CD4-positive, alpha-beta T cell treated with Interleukin-15 for 1 hour (primary cell): ENCODE measurements around the gene PSME2.

ENCODE experiments used
- DNase-seq: peaks from one replicate; pipeline ENCODE4 v3.0.0-alpha.2; 2020

PSME2 gene

DNA sequence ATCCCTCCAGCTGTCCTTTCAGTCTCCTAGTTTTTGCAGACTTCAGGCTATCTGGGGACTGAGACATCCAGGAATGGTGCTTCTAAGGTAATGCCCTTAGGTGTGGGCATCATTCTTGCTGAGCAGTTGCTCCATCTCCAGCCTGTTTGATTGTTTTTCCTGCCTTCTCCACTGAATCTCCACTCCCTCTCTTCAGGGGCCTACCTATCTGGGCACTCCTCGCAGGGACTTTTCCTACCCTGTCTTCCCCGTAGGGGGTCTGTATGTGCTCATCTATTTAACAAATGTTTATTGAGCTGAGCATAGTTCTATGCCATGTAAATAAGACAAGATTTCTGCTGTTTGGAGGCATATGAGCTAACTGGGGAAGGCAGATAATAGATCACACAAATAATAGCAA lies 13.4 kb downstream of the PSME2 start:
- DNase-seq = no peak

DNA sequence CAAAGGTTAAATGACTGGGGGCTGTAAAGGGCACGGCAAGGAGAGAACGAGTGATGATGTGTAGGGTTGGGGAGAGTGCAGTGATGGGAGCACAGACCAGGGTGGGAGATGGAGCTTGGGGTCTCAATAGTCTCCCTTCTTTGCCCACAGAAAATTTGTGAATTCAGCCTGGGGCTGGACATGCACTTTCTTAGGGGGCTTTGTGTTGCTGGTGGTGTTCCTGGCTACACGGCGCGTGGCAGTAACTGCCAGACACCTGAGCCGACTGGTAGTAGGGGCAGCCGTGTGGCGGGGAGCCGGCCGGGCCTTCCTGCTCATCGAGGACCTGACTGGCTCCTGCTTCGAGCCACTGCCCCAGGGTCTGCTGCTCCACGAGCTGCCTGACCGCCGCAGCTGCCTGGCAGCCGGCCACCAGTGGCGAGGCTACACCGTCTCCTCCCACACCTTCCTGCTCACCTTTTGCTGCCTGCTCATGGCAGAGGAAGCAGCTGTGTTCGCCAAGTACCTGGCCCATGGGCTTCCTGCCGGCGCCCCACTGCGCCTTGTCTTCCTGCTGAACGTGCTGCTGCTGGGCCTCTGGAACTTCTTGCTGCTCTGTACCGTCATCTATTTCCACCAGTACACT lies 14.2 kb downstream of the PSME2 start:
- DNase-seq = peak; percentile 18

DNA sequence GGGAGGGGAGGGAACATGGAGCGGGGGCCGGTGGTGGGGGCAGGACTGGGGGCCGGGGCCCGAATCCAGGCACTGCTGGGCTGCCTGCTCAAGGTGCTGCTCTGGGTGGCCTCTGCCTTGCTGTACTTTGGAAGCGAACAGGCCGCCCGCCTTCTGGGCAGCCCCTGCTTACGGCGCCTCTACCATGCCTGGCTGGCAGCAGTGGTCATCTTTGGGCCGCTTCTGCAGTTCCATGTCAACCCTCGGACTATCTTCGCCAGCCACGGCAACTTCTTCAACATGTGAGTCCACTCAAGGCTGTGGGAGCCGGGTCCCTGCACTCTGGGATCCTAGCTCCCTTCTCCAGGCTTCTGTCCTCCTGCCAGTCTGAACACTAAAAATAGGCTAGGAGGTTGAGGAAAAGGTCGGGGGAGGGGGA lies 14.9 kb downstream of the PSME2 start:
- no peak for DNase-seq

DNA sequence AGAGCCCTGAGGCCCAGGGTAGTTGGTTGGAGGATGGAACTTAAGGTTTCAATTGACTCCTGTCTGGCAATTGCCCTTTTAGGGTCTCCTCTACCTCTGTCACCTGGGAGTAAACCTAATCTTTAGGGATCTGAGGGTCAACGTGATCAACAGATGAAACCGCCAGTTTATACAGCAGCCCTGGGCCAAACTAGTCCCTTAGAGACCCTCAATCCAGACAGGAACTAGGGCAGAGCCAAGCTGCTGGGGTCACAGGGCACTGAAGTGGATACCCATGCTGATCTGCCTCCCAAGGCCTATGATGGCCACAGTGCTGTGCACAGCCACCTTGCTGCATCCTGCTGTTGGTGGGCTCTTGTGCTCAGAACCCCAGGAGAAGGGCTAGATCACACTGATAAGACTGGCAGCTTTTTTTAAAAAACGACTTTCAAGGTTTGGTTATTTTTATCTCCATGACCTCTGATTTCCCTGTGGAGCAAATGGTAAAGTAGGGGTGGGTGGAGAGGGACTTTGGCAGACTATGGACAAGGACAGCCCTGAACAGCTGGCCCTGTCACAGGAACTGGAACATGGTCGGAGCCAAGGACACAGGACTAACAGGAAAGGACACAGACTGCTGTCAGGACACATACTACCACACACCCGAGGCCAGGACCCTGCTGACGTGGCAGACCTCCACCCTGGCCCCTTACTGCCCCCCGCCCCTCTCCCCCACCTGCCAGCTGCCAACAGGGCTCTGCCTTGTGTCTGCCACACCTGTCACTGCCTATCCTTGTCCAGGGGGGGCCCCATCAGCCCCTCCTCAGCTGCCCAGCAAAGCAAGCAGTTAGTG lies 15.5 kb downstream of the PSME2 start:
- DNase-seq = no peak

DNA sequence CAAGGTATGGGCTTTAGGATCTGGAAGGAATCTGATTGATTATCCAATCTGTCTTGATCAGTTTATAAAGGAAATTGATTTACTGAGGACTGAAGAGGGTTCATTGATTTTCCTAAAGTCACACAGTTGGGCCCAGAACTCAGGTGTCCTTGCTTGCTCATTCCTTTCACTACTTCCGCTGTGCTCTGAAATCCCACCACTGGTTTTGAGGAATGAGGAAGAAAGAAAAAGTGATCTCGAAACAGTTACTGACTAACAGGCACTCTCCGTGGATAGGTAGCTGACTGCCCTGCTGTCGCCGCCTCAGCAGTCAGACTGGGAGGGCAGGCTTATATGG lies 16.1 kb downstream of the PSME2 start, which contains the start of gene FITM1:
TSS of gene FITM1 (plus strand) at position 280 of the 337 bp plus-strand sequence. CDS start 905 bp downstream, outside the sequence.
- DNase-seq = no peak

DNA sequence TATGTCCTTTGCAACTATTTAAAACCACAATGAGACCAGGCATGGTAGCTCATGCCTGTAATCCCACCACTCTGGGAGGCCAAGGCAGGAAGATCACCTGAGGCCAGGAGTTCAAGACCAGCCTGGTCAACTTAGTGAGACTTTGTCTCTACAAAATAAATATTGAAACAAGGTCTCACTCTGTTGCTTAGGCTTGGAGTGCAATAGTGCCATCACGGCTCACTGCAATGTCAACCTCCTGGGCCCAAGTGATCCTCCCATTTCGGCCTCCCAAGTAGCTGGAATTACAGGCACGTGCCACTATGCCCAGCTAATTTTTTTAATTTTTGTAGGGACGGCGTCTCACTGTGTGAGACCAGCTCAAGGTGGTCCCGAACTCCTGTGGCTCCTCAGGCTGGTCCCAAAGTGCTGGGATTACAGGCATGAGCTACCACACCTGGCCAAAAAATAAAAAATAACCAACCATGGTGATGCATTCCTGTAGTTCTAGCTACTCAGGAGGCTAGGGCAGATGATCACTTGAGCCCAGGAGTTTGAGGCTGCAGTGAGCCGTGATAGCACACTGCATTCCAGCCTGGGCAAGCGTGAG lies 16.9 kb downstream of the PSME2 start:
- DNase-seq = no peak

DNA sequence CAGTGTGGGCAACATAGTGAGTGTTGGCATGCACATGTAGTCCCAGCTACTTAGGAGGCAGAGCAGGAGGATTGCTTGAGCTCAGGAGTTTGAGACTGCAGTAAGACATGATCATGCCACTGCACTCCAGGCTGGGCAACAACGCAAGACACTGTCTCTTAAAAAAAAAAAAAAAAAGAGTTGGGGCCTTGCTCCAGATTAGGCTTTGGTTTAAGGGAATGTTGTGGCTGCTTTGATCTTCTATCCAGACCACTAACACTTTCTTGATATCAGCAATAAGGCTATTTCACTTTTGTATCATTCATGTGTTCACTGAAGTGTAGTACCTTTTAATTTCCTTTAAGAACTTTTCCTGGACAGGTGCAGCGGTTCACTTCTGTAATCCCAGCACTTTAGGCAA lies 18.7 kb downstream of the PSME2 start:
- no peak for DNase-seq

DNA sequence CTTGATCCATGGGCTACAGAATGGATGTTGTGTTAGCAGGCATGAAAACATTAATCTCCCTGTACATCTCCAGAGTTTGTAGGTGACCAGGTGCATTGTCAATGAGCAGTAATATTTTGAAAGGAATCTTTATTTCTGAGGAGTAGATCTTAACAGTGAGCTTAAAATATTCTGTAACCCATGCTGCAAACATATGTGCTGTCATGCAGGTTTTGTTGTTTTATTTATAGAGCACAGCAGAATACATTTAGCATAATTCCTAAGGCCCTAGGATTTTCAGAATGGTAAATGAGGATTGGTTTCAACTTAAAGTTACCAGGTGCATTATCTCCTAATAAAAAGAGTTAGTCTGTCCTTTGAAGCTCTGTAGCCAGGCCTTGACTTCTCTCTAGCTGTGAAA lies 19.5 kb downstream of the PSME2 start:
- DNase-seq = no peak

DNA sequence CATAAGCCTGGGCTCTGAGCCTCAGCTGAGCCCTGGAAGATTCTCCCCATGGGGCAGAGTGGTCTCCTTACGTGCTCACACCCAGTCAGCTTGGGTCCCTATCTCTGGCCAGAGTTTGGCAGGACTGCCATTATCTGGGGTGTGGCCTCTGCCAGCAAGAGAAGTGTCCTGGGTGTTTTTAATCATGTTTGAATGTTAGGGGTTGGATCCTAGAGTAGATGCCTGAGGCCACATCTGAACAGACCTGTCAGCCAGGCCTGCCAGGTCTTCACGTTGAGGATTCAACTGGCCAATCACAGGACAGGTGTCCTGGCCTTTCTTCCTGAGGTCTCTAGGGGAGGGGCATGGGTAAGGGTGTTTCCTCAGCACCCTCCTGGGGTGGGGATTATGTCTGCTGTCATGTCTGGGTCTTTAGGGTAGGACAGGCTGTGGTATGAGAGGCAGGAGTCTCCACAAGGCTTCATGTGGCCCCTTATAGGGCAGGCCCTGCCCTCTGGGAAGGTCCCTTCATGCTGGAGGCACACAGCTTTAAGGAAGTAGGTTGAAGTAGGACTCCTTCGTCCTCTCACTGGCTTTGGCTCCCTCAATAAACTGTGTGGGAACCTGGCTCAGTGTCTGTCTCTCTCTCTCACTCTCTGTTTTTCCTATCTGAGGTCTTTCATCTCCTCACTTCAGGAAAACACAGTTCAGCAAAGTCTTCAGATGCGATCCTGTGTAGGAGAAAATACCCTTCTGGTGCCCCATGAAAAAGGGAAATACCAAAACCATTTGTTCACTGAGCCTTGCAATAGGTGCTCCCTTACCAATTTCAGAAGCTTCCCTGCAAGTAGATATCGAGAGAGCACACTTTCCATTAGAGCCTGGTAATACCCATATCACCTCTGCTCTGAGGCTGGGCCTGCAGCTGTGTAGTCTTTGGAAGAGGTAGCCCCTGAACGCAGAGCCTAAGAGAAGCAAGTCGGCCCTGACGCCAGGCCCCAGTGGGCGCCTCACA lies 22.7 kb downstream of the PSME2 start:
- peak; percentile 20 for DNase-seq

DNA sequence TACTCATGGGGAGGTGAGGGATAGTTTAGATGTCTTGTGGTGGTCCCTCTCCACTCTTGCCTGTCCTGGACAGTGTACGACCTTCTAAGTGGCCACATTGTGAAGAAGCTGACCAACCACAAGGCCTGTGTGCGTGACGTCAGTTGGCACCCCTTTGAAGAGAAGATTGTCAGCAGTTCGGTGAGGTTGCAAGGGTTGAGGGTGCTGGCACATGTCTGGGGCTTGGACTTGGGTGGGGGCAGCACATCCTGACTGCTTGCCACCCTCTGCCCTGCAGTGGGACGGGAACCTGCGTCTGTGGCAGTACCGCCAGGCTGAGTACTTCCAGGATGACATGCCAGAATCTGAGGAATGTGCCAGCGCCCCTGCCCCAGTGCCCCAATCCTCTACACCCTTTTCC lies 23.5 kb downstream of the PSME2 start:
- DNase-seq = no peak

DNA sequence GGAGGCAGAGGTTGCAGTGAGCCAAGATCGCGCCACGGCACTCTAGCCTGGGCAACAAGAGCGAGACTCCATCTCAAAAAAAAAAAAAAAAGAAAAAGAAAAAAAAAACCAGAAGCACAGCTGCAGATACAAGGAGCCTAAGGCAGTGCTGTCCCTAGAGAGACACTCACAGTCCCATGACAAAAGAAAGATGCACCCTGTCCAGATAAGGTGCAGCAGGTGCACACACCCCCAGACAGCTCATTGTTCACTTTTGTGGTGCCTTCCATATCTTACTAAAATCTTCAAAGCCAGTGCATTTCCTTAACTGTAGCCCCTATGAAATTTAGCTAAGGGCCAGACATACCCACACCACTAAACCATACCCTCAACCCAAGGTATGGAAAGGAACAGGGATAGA lies 24.0 kb downstream of the PSME2 start:
- DNase-seq = no peak

DNA sequence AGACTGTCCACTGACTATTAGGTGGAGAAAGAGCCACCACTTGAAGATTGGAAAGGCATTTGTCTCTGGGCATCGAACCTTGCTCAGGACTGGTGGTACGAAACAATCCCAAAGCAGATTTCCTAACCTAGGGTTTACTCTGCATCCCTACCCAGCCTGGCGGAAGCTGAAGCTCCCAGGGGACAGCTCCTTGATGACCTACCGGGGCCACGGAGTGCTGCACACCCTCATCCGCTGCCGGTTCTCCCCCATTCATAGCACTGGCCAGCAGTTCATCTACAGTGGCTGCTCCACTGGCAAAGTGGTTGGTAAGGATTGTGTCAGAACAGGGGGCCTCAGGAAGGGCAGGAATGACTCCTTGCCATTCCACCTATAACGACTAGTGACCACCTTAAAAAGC lies 25.2 kb downstream of the PSME2 start:
- DNase-seq = no peak

DNA sequence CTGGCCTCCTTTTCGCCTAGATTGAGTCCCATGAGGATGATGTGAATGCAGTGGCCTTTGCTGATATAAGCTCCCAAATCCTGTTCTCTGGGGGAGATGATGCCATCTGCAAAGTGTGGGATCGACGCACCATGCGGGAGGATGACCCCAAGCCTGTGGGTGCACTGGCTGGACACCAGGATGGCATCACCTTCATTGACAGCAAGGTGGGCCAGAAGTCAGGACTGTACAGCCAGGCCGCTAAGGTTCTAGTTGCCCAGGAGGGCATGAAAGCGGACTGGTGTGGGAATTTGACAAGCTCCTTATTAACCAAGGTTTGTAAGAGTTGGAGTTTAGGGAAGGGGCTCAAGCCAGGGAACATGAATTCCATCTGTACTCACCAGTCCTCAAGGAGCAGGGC lies 26.7 kb downstream of the PSME2 start:
- DNase-seq = no peak

DNA sequence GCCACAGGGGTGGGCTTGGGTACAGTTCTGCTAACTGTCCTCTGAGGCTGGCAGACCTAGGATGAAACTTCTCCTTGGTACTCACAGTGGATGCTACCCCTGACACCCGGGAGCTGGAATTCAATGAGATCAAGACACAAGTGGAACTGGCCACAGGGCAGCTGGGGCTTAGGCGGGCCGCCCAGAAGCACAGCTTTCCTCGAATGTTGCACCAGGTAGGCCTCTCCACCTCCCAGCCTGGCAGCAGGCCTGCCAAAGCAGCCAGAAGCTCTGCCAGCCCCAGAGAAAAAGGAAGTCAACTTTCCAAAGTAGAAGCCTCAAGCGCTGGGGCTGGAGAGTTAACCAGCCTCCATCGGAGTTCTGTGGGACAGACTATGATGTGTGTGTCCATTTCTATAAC lies 29.2 kb downstream of the PSME2 start:
- no peak for DNase-seq

DNA sequence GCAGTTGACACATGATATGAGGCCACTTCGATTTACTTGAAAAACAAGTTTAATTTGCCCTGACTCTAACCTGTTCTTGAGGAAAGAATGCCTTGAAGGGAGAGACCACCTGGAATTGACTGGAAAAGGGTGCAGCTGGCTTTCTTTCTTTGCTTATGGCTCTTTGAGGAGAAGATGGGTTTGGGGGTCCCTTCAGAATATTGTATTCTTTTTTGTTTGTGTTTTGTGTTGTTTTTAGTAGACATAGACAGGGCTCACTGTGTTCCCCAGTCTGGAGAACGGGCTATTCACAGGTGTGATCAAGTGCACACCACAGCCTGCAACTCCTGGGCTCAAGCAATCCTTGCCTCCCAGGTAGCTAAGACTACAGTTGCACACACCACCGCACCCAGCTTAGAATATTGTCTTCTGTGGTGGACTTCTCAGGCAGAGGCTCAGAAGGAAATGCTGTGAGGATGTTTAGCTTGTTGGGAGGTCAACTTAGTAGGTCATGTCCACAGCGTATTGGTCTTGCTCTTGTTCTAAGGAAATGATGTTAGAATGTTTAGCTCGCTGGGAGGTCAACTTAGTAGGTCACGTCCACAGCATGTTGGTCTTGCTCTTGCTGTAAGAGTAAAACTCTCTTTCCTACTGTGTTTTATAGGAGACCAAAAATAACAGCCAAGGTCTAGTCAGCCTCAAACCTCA lies 30.1 kb downstream of the PSME2 start:
- no peak for DNase-seq

DNA sequence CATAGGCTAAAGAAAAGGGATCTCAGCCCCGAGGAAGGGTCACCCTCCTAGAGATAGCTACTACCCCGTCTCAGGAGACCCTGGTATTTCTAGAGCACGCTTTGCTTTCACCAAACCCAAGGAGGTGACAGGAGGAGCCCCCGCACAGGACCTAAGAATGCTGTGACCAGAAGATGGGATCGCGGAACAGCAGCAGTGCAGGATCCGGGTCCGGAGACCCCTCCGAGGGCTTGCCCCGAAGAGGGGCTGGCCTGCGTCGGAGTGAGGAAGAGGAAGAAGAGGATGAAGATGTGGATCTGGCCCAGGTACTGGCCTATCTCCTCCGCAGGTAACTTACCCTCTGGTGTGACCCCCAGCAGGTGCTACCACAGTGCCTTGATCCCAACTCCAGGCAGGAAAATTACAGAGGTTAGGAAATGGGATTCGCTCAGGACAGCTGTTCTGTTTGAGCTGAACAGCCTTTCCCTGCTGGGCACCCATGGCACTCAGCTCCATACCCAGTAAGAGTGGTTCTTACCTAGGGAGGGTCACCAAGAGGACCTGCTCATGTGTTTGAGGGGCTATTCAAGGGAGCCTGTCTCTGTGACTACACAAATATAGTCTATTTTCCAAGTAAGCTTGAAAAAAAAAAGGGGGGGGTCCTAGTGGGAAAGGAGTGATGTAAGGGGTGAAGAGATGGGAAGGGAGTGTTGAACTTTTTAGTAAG lies 30.8 kb downstream of the PSME2 start:
- no peak for DNase-seq

DNA sequence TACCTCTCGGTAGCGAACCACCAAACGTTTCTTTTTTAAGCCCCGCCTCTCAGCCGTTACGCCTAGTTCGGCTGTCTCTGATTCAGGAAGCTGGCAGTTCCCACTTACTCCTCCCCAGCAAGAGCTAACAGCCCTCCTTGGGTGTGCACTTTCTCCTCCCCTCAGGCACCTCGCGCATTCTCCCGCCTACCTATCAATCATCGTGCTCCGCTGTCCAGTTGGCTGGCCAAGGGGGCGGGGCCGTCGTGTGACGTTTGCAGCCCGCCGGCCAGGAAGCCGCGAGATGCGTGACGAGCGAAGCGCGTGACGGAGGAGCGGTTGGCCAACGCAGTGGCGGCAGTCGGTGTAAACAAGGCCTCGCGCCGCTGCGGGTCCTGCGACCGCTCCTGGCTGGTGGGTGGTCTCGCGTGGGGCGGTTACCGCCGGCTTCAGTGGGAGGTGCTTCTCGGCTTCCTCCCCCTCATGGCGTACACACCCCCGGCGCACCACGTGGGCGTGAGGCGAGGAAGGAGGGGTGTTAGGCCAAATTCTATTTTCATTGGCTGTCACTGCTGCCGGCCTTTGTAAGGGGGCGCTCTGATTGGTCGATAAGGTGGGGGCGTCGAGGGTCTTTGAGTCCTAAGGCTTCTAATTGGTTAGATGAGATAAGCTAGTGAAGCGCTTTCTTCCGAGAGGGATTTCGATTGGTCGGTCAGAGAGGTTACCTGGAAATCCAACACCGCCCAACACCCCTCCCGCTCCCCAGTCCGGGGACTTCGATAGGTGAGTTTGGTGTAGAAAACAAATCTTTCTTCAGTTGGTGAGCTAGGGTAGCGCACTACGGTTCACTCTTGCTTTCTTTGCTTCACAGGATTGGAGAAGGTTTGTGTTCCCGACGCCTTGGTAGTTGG lies 31.6 kb downstream of the PSME2 start, which contains the start of the genes DCAF11 and NRL:
TSS of gene DCAF11 (plus strand) at position 246 of the 890 bp plus-strand sequence. CDS start 818 bp downstream, outside the sequence.
TSS of gene NRL (minus strand) at position 418 of the 890 bp plus-strand sequence. CDS start 32,101 bp downstream, outside the sequence.
- peak; percentile 100 for DNase-seq

DNA sequence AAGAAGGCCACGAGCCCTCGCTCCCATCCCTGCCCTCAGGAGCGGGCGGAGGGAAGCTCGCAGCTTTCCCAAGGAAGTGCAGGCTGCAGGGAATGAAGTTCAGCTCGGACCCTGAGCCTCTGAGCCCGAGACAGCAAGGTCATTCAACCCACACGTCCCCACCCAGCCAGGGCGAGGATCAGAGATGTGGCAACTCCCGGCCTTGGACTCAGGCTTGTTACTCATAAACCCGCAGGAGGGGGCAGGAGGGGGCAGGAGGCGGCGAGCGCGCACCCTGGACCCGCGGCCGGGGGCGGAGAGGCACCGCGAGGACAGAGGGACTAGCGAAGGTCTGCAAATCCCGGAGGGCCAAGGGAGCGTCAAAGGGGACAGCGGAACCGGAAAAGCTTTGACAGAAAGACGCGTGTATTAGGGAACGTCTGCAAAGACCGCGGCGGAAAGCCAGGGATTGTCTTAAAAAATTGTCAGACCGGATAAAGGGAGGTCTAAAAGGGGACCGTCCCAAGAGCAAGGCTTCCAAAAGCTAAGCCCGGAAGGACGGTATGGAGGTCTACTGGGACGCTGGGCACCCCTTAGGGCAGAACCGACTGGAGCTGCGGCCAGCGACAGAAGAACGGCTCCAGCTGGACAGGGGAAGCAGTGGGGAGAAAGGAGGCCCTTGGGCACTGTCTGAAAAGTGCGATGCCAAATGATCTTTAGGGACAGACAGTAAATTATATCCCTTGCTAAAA lies 32.4 kb downstream of the PSME2 start:
- peak; percentile 83 for DNase-seq

DNA sequence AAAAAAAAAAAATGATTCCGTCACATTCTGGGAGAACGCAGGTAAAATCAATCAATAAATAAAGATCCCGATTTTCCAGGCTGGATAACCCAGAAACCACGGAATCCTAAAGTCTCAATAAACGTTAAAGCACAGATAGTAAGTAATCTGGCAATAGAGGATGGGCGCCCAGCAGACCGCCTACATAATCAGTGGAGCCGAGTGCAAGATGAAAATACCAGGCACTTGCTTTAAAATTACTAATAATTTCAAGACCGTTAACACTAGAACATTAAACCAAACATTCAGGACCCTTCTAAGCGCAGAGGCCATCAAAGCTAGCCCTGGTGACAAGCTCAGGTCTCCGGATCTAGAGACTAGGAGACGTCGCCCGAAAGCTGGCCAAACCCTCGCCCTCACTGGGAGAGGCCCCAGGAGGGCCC lies 33.0 kb downstream of the PSME2 start:
- no peak for DNase-seq

DNA sequence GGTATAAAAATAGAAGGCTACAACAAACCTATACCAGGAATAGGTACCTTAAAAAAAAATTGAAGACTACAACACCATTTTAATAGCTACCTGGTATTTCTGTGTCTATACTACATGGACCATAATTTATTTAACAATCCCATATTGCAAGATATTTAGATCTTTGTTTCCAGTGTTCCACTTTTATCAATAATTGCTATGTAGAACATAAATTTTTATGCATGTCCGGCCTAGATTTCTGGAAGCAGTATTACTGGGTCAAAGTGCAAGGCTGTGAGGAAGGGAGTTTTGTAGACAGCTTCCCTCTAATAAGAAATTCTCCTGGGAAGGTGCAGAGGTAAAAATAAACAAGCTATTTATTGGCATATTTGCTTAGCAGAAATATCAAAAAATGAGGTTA lies 35.9 kb downstream of the PSME2 start:
- no peak for DNase-seq
